ENCODE results near the gene CNTN2.

The CNTN2 gene

DNA sequence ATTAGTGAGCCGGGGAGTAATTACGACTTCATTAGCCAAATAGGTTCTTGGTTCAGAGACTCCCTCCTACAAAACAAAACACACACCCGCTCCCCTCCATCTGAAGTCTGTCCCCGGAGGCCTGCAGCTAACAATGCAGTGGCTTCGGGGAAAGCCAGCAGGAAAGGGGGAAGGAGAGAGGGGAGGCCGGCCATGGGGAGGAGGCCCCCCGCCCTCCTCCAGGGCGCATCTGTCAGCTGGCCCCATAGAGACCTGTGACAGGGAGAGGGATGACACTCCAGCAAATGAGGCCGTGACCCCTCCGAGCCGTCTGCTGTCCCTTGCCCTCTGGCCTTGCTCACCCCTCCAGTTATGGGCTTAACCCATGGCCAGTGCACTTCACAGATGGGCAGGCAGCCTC, 12.1 kb upstream of the CNTN2 start:
- H3K4me2 ChIP-seq (ENCODE audit: low read depth, low read length) = no peak overlapping the region

DNA sequence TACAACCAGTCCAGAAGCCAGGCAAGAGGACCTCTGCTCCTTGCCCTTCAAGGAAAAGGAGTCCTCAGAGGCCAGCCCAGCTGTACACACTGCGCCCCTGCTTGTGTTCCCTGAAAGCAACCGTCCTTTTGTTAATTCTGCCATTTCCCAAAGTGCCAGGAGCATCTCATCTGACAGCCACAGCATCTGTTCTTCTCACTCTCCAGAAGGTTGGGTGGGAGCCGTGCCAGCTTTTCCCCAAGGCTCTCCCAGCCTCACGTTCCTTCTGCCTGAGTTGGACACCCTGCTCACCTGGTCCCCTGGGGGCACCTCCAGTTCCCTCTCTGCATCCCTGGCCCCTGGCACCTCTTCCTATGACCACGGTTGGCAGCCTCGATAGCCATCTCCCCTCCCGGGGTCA, 10.5 kb upstream of the CNTN2 start:
- Histone ChIP-seq H3K4me3 (ENCODE audit: low read length) (no peak overlapping the region), H3K4me2 (ENCODE audit: low read depth, low read length) (no peak overlapping the region), H2AFZ (ENCODE audit: low read length) (no peak overlapping the region), H3K79me2 (ENCODE audit: low read length) (no peaks in the 10 kb centered on the region), H3K27me3 (replicated peaks; ENCODE audit: insufficient read depth, low read length) (peaks cover 35% of the 10 kb centered on the region), H4K20me1 (ENCODE audit: insufficient read depth, low read length) (no peaks in the 10 kb centered on the region), H3F3A (ENCODE audit: insufficient read depth, low read length) (no peaks in the 10 kb centered on the region), H3K36me3 (replicated peaks; ENCODE audit: insufficient read depth, low read length) (no peaks in the 10 kb centered on the region), H3K27ac (ENCODE audit: low read length) (no peak overlapping the region), H3K9me2 (replicated peaks; ENCODE audit: insufficient read depth, low read length) (no peaks in the 10 kb centered on the region), H3K9ac (ENCODE audit: low read length) (no peak overlapping the region), H3K9me3 (replicated peaks; ENCODE audit: insufficient read depth, low read length) (no peaks in the 10 kb centered on the region), H3K4me1 (ENCODE audit: low read length) (no peaks in the 10 kb centered on the region)
- TF ChIP-seq EZH2phosphoT487 (IDR thresholded peaks at IDR 0.05; ENCODE audit: low read length) = no peak
- TF ChIP-seq, protein P1, sequence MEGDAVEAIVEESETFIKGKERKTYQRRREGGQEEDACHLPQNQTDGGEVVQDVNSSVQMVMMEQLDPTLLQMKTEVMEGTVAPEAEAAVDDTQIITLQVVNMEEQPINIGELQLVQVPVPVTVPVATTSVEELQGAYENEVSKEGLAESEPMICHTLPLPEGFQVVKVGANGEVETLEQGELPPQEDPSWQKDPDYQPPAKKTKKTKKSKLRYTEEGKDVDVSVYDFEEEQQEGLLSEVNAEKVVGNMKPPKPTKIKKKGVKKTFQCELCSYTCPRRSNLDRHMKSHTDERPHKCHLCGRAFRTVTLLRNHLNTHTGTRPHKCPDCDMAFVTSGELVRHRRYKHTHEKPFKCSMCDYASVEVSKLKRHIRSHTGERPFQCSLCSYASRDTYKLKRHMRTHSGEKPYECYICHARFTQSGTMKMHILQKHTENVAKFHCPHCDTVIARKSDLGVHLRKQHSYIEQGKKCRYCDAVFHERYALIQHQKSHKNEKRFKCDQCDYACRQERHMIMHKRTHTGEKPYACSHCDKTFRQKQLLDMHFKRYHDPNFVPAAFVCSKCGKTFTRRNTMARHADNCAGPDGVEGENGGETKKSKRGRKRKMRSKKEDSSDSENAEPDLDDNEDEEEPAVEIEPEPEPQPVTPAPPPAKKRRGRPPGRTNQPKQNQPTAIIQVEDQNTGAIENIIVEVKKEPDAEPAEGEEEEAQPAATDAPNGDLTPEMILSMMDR (IDR thresholded peaks at IDR 0.05; ENCODE audit: low read length) = no peak
- no peak for TF ChIP-seq EZH2 (optimal IDR thresholded peaks at IDR 0.05; ENCODE audit: low read depth, low read length)
- DNase-seq = no peak

More for the DNA sequence above, 12.1 kb upstream of the CNTN2 start:
- Histone ChIP-seq H3K9me3 (replicated peaks; ENCODE audit: insufficient read depth, low read length) (no peaks in the 10 kb centered on the region), H3K36me3 (replicated peaks; ENCODE audit: insufficient read depth, low read length) (no peaks in the 10 kb centered on the region), H3K79me2 (ENCODE audit: low read length) (no peaks in the 10 kb centered on the region), H3K4me3 (ENCODE audit: low read length) (no peak overlapping the region), H3F3A (ENCODE audit: insufficient read depth, low read length) (no peaks in the 10 kb centered on the region), H3K4me1 (ENCODE audit: low read length) (no peaks in the 10 kb centered on the region), H3K9ac (ENCODE audit: low read length) (no peak overlapping the region), H4K20me1 (ENCODE audit: insufficient read depth, low read length) (no peaks in the 10 kb centered on the region), H3K9me2 (replicated peaks; ENCODE audit: insufficient read depth, low read length) (no peaks in the 10 kb centered on the region), H3K27me3 (replicated peaks; ENCODE audit: insufficient read depth, low read length) (peaks cover 35% of the 10 kb centered on the region), H3K27ac (ENCODE audit: low read length) (no peak overlapping the region), H2AFZ (ENCODE audit: low read length) (no peak overlapping the region)
- no peak for TF ChIP-seq EZH2phosphoT487 (IDR thresholded peaks at IDR 0.05; ENCODE audit: low read length)
- no peak for TF ChIP-seq EZH2 (optimal IDR thresholded peaks at IDR 0.05; ENCODE audit: low read depth, low read length)
- TF ChIP-seq, protein P1 (IDR thresholded peaks at IDR 0.05; ENCODE audit: low read length) = no peak
- DNase-seq = no peak

DNA sequence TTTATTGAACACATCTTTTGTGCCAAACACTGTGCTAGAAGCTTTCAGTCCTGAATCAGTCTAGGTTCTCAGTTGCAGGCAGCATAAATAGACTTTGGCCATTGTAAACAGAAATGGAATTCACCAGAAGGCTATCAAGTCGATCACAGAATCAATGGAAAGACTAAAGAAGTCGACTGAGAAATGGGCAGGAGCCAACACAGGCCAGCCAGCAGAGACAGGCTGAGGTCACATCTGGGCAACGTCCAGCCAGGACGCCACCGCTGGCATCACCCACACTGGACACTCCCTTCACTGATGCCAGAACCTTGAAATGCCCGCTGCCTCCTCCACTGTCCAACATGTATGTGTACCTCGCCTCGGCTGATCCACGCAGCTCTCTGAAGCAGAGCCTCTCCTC, 5.5 kb upstream of the CNTN2 start:
- Histone ChIP-seq H3K9me3 (replicated peaks; ENCODE audit: insufficient read depth, low read length) (no peaks in the 10 kb centered on the region), H3K27me3 (replicated peaks; ENCODE audit: insufficient read depth, low read length) (peaks cover 38% of the 10 kb centered on the region), H3K9me2 (replicated peaks; ENCODE audit: insufficient read depth, low read length) (no peaks in the 10 kb centered on the region), H3K27ac (ENCODE audit: low read length) (no peak overlapping the region), H3K79me2 (ENCODE audit: low read length) (no peaks in the 10 kb centered on the region), H3K9ac (ENCODE audit: low read length) (no peak overlapping the region), H3K4me1 (ENCODE audit: low read length) (no peaks in the 10 kb centered on the region), H4K20me1 (ENCODE audit: insufficient read depth, low read length) (no peaks in the 10 kb centered on the region), H3K36me3 (replicated peaks; ENCODE audit: insufficient read depth, low read length) (no peaks in the 10 kb centered on the region), H3K4me3 (ENCODE audit: low read length) (no peak overlapping the region), H3K4me2 (ENCODE audit: low read depth, low read length) (no peak overlapping the region), H2AFZ (ENCODE audit: low read length) (no peak overlapping the region), H3F3A (ENCODE audit: insufficient read depth, low read length) (no peaks in the 10 kb centered on the region)
- DNase-seq = no peak
- TF ChIP-seq EZH2phosphoT487 (IDR thresholded peaks at IDR 0.05; ENCODE audit: low read length) (no peak), EZH2 (optimal IDR thresholded peaks at IDR 0.05; ENCODE audit: low read depth, low read length) (no peak)
- TF ChIP-seq, protein P1 (IDR thresholded peaks at IDR 0.05; ENCODE audit: low read length) = no peak

Measured in MM.1S (cell line).